ENCODE results near the gene HLA-DPB1. TPM values are rescaled to one million over a fixed set of nuclear protein-coding genes. Genes with fewer than 3 reads are reported as not detected.

The HLA-DPB1 gene
- polyA plus RNA-seq, 2 of the 4 experiments (the other 2 are of a cell fraction): not detected

DNA sequence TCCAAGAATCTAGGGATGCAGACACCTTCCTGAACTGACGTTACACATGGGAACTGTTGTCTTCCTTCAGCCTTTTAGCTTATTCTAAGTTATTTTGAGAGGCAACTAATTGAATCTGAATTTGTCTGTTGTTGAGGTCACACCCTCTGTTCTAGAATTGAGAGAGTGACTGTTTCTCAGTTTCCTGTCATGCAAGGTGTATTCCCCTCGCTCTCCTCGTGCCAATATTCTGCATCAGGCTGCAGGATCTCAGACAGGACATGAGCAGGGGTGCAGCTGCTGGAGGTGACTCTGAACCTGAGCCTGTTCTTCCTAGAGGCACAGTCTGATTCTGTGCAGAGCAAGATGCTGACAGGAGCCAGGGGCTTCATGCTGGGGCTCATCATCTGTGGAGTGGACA is 52.5 kb downstream of the HLA-DPB1 start (continued):
- no peak for TF ChIP-seq KDM5A (IDR thresholded peaks at IDR 0.05)
- TF ChIP-seq, protein P1, sequence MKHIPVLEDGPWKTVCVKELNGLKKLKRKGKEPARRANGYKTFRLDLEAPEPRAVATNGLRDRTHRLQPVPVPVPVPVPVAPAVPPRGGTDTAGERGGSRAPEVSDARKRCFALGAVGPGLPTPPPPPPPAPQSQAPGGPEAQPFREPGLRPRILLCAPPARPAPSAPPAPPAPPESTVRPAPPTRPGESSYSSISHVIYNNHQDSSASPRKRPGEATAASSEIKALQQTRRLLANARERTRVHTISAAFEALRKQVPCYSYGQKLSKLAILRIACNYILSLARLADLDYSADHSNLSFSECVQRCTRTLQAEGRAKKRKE (CRISPR knock-in tag; IDR thresholded peaks at IDR 0.05; ENCODE audit: low read depth): no peak

- FAIRE-seq: no peak
Observed at GRCh38 chr6:33132081-33132524, 56.3 kb downstream of the HLA-DPB1 start.

GRCh38 chr6:33136310-33136900 is 60.6 kb downstream of the HLA-DPB1 start:
- no peak overlapping the region for H3K27ac ChIP-seq
- ATAC-seq (no peak), FAIRE-seq (no peak), DNase-seq (ENCODE audit: low read depth in 1 of 2, low spot score in 1 of 2) (no peak)
- WGBS (ENCODE audit: missing lambda C conversion rate): 35% methylated on average over 4 of the region's 4 CpGs
- no peak for TF ChIP-seq ELK1 (IDR thresholded peaks at IDR 0.05; ENCODE audit: low read depth, low read length)
- ChIA-PET CTCF (interaction anchor here (0.7 to 5.3 kb wide), 6 partner anchors 12 to 121 kb away, joined by 3 to 26 read pairs (median 4); no protein-coding TSS in a partner anchor), POLR2A (no interaction called here)
- H3K4me1 ChIP-seq: no peaks in the 10 kb centered on the region
- no peak overlapping the region for H3K4me3 ChIP-seq
- no peak overlapping the region for H3K4me2 ChIP-seq
- H3K9me3 ChIP-seq: no peaks in the 10 kb centered on the region

More at GRCh38 chr6:33132081-33132524, 56.3 kb downstream of the HLA-DPB1 start:
- Histone ChIP-seq H3K9me3 (no peaks in the 10 kb centered on the region), H3K27ac (no peak overlapping the region), H3K4me2 (no peak overlapping the region), H3K4me3 (no peak overlapping the region), H3K4me1 (no peaks in the 10 kb centered on the region)
- DNase-seq (ENCODE audit: low read depth in 1 of 2, low spot score in 1 of 2) (no peak), ATAC-seq (no peak)
- CTCF ChIA-PET: interaction anchor here (0.6 kb wide), 1 partner anchor 845 kb away, joined by 3 read pairs; no protein-coding TSS in a partner anchor
- POLR2A ChIA-PET: no interaction called here
- WGBS (ENCODE audit: missing lambda C conversion rate): 66% methylated on average over 8 of the region's 8 CpGs
- TF ChIP-seq HDAC2 (IDR thresholded peaks at IDR 0.05) (no peak), POLR2AphosphoS2 (conservative IDR thresholded peaks at IDR 0.05; ENCODE audit: low read length) (no peak), MAZ (IDR thresholded peaks at IDR 0.05; ENCODE audit: borderline replicate concordance, low read depth, low read length) (no peak), EHF (CRISPR knock-in tag; IDR thresholded peaks at IDR 0.05) (no peak), ESRRA (IDR thresholded peaks at IDR 0.05; ENCODE audit: borderline replicate concordance, low read length) (no peak), CEBPB (IDR thresholded peaks at IDR 0.05) (no peak), GATA3 (IDR thresholded peaks at IDR 0.05; ENCODE audit: borderline replicate concordance) (no peak), PBX3 (IDR thresholded peaks at IDR 0.05) (no peak), TP53 (CRISPR knock-in tag; IDR thresholded peaks at IDR 0.05) (no peak), MAX (IDR thresholded peaks at IDR 0.05) (no peak), MYC (IDR thresholded peaks at IDR 0.05; ENCODE audit: borderline replicate concordance, low read length) (no peak)
- TF ChIP-seq, protein P2, sequence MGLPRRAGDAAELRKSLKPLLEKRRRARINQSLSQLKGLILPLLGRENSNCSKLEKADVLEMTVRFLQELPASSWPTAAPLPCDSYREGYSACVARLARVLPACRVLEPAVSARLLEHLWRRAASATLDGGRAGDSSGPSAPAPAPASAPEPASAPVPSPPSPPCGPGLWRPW (IDR thresholded peaks at IDR 0.05): no peak

Other genes with a start within 250 kb of the HLA-DPB1 start
- 11.4 and 12.1 TPM in 2 replicates for gene TAP2, start 237.3 kb upstream of the HLA-DPB1 start, polyA plus RNA-seq (2011; rRNA removed)
- 15.9 to 18.4 TPM (median 16.5 TPM) in 3 replicates for gene TAP2, start 237.3 kb upstream of the HLA-DPB1 start, polyA plus RNA-seq (2017; fragmentation: RNase III; extraction: RNeasy Plus Mini Kit Qiagen cat#74134 plus additional on column Dnase treatment)
- gene PSMB8, start 231.9 kb upstream of the HLA-DPB1 start, polyA plus RNA-seq (2011; rRNA removed): 18.7 and 20.2 TPM in 2 replicates
- gene PSMB8, start 231.9 kb upstream of the HLA-DPB1 start, polyA plus RNA-seq (2017; fragmentation: RNase III; extraction: RNeasy Plus Mini Kit Qiagen cat#74134 plus additional on column Dnase treatment): 14.6 to 16.6 TPM (median 15.9 TPM) in 3 replicates
- gene TAP1, start 222.3 kb upstream of the HLA-DPB1 start, polyA plus RNA-seq (2011; rRNA removed): 21.2 and 28.2 TPM in 2 replicates
- gene TAP1, start 222.3 kb upstream of the HLA-DPB1 start, polyA plus RNA-seq (2017; fragmentation: RNase III; extraction: RNeasy Plus Mini Kit Qiagen cat#74134 plus additional on column Dnase treatment): 19.0 to 25.8 TPM (median 21.4 TPM) in 3 replicates
- gene PSMB9, start 221.8 kb upstream of the HLA-DPB1 start, polyA plus RNA-seq (2011; rRNA removed): 11.7 and 12.5 TPM in 2 replicates
- gene PSMB9, start 221.8 kb upstream of the HLA-DPB1 start, polyA plus RNA-seq (2017; fragmentation: RNase III; extraction: RNeasy Plus Mini Kit Qiagen cat#74134 plus additional on column Dnase treatment): 9.2 to 18.9 TPM (median 12.0 TPM) in 3 replicates
- 14.3 and 21.6 TPM in 2 replicates for gene HLA-DMB, start 135.0 kb upstream of the HLA-DPB1 start, polyA plus RNA-seq (2011; rRNA removed)
- 2.1 to 3.7 TPM (median 3.0 TPM) in 3 replicates for gene HLA-DMB, start 135.0 kb upstream of the HLA-DPB1 start, polyA plus RNA-seq (2017; fragmentation: RNase III; extraction: RNeasy Plus Mini Kit Qiagen cat#74134 plus additional on column Dnase treatment)
- gene HLA-DMA, start 122.9 kb upstream of the HLA-DPB1 start, polyA plus RNA-seq (2011; rRNA removed): 5.6 and 7.0 TPM in 2 replicates
- gene HLA-DMA, start 122.9 kb upstream of the HLA-DPB1 start, polyA plus RNA-seq (2017; fragmentation: RNase III; extraction: RNeasy Plus Mini Kit Qiagen cat#74134 plus additional on column Dnase treatment): 2.5 to 2.8 TPM (median 2.5 TPM) in 3 replicates
- gene BRD2, start 107.4 kb upstream of the HLA-DPB1 start, polyA plus RNA-seq (2011; rRNA removed): 136 and 153 TPM in 2 replicates
- gene BRD2, start 107.4 kb upstream of the HLA-DPB1 start, polyA plus RNA-seq (2017; fragmentation: RNase III; extraction: RNeasy Plus Mini Kit Qiagen cat#74134 plus additional on column Dnase treatment): 92.1 to 93.6 TPM (median 92.5 TPM) in 3 replicates
- gene HLA-DOA, start 66.4 kb upstream of the HLA-DPB1 start, polyA plus RNA-seq (2011; rRNA removed): 0.25 and 0.27 TPM in 2 replicates
- gene HLA-DOA, start 66.4 kb upstream of the HLA-DPB1 start, polyA plus RNA-seq (2017; fragmentation: RNase III; extraction: RNeasy Plus Mini Kit Qiagen cat#74134 plus additional on column Dnase treatment): 0.03 TPM in 1 of 3 replicates, not detected in the others
- not detected in 2 replicates for gene HLA-DPA1, start 2.3 kb upstream of the HLA-DPB1 start, polyA plus RNA-seq (2011; rRNA removed)
- 0.09 TPM in 1 of 3 replicates, not detected in the others for gene HLA-DPA1, start 2.3 kb upstream of the HLA-DPB1 start, polyA plus RNA-seq (2017; fragmentation: RNase III; extraction: RNeasy Plus Mini Kit Qiagen cat#74134 plus additional on column Dnase treatment)
- gene COL11A2, start 116.5 kb downstream of the HLA-DPB1 start, polyA plus RNA-seq (2011; rRNA removed): 0.66 and 0.73 TPM in 2 replicates
- gene COL11A2, start 116.5 kb downstream of the HLA-DPB1 start, polyA plus RNA-seq (2017; fragmentation: RNase III; extraction: RNeasy Plus Mini Kit Qiagen cat#74134 plus additional on column Dnase treatment): 0.93 to 1.3 TPM (median 1.1 TPM) in 3 replicates
- gene RXRB, start 124.7 kb downstream of the HLA-DPB1 start, polyA plus RNA-seq (2011; rRNA removed): 15.6 and 21.1 TPM in 2 replicates
- 19.1 to 21.3 TPM (median 20.3 TPM) in 3 replicates for gene RXRB, start 124.7 kb downstream of the HLA-DPB1 start, polyA plus RNA-seq (2017; fragmentation: RNase III; extraction: RNeasy Plus Mini Kit Qiagen cat#74134 plus additional on column Dnase treatment)
- gene SLC39A7, start 124.9 kb downstream of the HLA-DPB1 start, polyA plus RNA-seq (2011; rRNA removed): 59.0 and 66.5 TPM in 2 replicates
- gene SLC39A7, start 124.9 kb downstream of the HLA-DPB1 start, polyA plus RNA-seq (2017; fragmentation: RNase III; extraction: RNeasy Plus Mini Kit Qiagen cat#74134 plus additional on column Dnase treatment): 104 to 125 TPM (median 122 TPM) in 3 replicates
- 15.9 and 16.5 TPM in 2 replicates for gene HSD17B8, start 128.7 kb downstream of the HLA-DPB1 start, polyA plus RNA-seq (2011; rRNA removed)
- 9.3 to 9.6 TPM (median 9.5 TPM) in 3 replicates for gene HSD17B8, start 128.7 kb downstream of the HLA-DPB1 start, polyA plus RNA-seq (2017; fragmentation: RNase III; extraction: RNeasy Plus Mini Kit Qiagen cat#74134 plus additional on column Dnase treatment)
- gene RING1, start 132.5 kb downstream of the HLA-DPB1 start, polyA plus RNA-seq (2011; rRNA removed): 12.7 and 14.6 TPM in 2 replicates
- 31.4 to 39.0 TPM (median 35.0 TPM) in 3 replicates for gene RING1, start 132.5 kb downstream of the HLA-DPB1 start, polyA plus RNA-seq (2017; fragmentation: RNase III; extraction: RNeasy Plus Mini Kit Qiagen cat#74134 plus additional on column Dnase treatment)
- gene VPS52, start 195.9 kb downstream of the HLA-DPB1 start, polyA plus RNA-seq (2011; rRNA removed): 38.9 and 44.3 TPM in 2 replicates
- 22.8 to 28.0 TPM (median 22.8 TPM) in 3 replicates for gene VPS52, start 195.9 kb downstream of the HLA-DPB1 start, polyA plus RNA-seq (2017; fragmentation: RNase III; extraction: RNeasy Plus Mini Kit Qiagen cat#74134 plus additional on column Dnase treatment)
- gene RPS18, start 196.1 kb downstream of the HLA-DPB1 start, polyA plus RNA-seq (2011; rRNA removed): 3,426 and 3,692 TPM in 2 replicates
- 3,611 to 3,881 TPM (median 3,639 TPM) in 3 replicates for gene RPS18, start 196.1 kb downstream of the HLA-DPB1 start, polyA plus RNA-seq (2017; fragmentation: RNase III; extraction: RNeasy Plus Mini Kit Qiagen cat#74134 plus additional on column Dnase treatment)
- gene B3GALT4, start 201.1 kb downstream of the HLA-DPB1 start, polyA plus RNA-seq (2011; rRNA removed): 0.54 and 0.74 TPM in 2 replicates
- 0.24 to 0.41 TPM (median 0.27 TPM) in 3 replicates for gene B3GALT4, start 201.1 kb downstream of the HLA-DPB1 start, polyA plus RNA-seq (2017; fragmentation: RNase III; extraction: RNeasy Plus Mini Kit Qiagen cat#74134 plus additional on column Dnase treatment)
- 35.1 TPM in 2 replicates for gene WDR46, start 213.2 kb downstream of the HLA-DPB1 start, polyA plus RNA-seq (2011; rRNA removed)
- 88.4 to 91.2 TPM (median 89.6 TPM) in 3 replicates for gene WDR46, start 213.2 kb downstream of the HLA-DPB1 start, polyA plus RNA-seq (2017; fragmentation: RNase III; extraction: RNeasy Plus Mini Kit Qiagen cat#74134 plus additional on column Dnase treatment)
- 61.2 and 84.6 TPM in 2 replicates for gene PFDN6, start 213.6 kb downstream of the HLA-DPB1 start, polyA plus RNA-seq (2011; rRNA removed)
- 117 to 138 TPM (median 120 TPM) in 3 replicates for gene PFDN6, start 213.6 kb downstream of the HLA-DPB1 start, polyA plus RNA-seq (2017; fragmentation: RNase III; extraction: RNeasy Plus Mini Kit Qiagen cat#74134 plus additional on column Dnase treatment)
- gene RGL2, start 223.0 kb downstream of the HLA-DPB1 start, polyA plus RNA-seq (2011; rRNA removed): 11.6 and 12.9 TPM in 2 replicates
- 9.6 to 13.9 TPM (median 12.9 TPM) in 3 replicates for gene RGL2, start 223.0 kb downstream of the HLA-DPB1 start, polyA plus RNA-seq (2017; fragmentation: RNase III; extraction: RNeasy Plus Mini Kit Qiagen cat#74134 plus additional on column Dnase treatment)
- 16.8 and 17.1 TPM in 2 replicates for gene TAPBP, start 238.1 kb downstream of the HLA-DPB1 start, polyA plus RNA-seq (2011; rRNA removed)
- gene TAPBP, start 238.1 kb downstream of the HLA-DPB1 start, polyA plus RNA-seq (2017; fragmentation: RNase III; extraction: RNeasy Plus Mini Kit Qiagen cat#74134 plus additional on column Dnase treatment): 32.2 to 40.0 TPM (median 37.5 TPM) in 3 replicates
- gene ZBTB22, start 241.8 kb downstream of the HLA-DPB1 start, polyA plus RNA-seq (2011; rRNA removed): 3.2 and 4.2 TPM in 2 replicates
- 5.1 to 8.4 TPM (median 8.3 TPM) in 3 replicates for gene ZBTB22, start 241.8 kb downstream of the HLA-DPB1 start, polyA plus RNA-seq (2017; fragmentation: RNase III; extraction: RNeasy Plus Mini Kit Qiagen cat#74134 plus additional on column Dnase treatment)
- gene DAXX, start 247.0 kb downstream of the HLA-DPB1 start, polyA plus RNA-seq (2011; rRNA removed): 20.3 and 24.4 TPM in 2 replicates
- 34.5 to 45.8 TPM (median 41.3 TPM) in 3 replicates for gene DAXX, start 247.0 kb downstream of the HLA-DPB1 start, polyA plus RNA-seq (2017; fragmentation: RNase III; extraction: RNeasy Plus Mini Kit Qiagen cat#74134 plus additional on column Dnase treatment)

Measured in A549 (cell line).